22Rv1 (cell line): ENCODE data around the gene KIF12.

Experiments used
- H3K27ac ChIP-seq: fragments of 450-650 bp; 2 replicates; pipeline ENCODE4 v1.5.1; 2017
- ZFX ChIP-seq: fragments of 450-650 bp; IDR thresholded peaks from 2 replicates; pipeline ENCODE4 v1.6.1; 2017; ENCODE audit warnings: antibody characterized with exemption, borderline replicate concordance
- TF ChIP-seq, protein P1 (sequence below): fragments of 450-650 bp; IDR thresholded peaks from 2 replicates; pipeline ENCODE4 v1.5.1; 2017; ENCODE audit warnings: mild to moderate bottlenecking

Gene KIF12

DNA sequence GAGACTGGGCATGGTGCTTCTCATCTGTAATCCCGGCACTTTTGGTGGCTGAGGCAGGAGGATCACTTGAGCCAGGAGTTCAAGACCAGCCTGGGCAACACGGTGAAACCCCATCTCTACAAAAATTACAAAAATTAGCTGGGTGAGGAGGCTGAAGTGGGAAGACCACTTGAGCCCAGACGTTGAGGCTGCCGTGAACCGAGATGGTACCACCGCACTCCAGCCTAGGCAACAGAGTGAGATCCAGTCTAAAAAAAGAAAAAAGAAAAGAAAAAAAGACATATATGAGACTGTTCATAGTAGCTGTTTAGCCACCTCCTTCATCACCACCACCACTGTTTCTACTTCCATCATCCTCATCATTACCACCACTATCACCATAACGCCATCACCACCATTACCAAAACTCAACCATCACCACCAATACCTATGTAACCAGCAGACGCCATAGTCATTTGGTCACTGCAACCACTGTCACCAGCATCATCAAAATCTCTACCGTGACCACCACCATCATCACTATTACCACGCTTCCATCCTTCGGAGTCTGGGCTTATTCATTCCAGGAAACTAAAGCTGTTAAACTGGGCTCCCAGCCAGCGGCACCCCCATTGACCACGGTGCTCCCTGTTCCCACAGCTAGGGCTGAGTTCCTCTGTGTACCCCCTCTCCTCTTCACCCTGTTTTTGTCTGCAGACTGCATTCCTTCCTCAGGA is 8.4 kb upstream of the KIF12 start:
- TF ChIP-seq, protein P1, sequence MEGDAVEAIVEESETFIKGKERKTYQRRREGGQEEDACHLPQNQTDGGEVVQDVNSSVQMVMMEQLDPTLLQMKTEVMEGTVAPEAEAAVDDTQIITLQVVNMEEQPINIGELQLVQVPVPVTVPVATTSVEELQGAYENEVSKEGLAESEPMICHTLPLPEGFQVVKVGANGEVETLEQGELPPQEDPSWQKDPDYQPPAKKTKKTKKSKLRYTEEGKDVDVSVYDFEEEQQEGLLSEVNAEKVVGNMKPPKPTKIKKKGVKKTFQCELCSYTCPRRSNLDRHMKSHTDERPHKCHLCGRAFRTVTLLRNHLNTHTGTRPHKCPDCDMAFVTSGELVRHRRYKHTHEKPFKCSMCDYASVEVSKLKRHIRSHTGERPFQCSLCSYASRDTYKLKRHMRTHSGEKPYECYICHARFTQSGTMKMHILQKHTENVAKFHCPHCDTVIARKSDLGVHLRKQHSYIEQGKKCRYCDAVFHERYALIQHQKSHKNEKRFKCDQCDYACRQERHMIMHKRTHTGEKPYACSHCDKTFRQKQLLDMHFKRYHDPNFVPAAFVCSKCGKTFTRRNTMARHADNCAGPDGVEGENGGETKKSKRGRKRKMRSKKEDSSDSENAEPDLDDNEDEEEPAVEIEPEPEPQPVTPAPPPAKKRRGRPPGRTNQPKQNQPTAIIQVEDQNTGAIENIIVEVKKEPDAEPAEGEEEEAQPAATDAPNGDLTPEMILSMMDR, result no peak
- TF ChIP-seq ZFX, result no peak
- H3K27ac ChIP-seq, result no peak overlapping the region

DNA sequence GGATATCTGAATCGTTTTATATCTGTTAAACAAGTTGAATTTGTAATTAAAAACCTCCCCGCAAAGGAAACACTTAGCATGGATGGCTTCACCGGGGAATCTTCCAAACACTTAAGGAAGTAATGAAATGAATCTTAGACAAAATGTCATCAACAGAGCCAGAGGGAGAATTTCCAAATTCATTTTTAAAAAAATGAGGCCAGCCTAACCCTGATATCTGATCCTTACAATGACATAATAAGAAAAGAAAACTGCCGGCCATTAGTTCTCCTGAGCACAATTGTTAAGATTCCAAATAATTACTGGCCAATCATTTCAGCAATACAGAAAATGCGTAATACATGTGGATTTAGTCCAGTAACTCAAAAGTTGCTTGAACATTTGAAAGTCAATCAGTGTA is 6.1 kb upstream of the KIF12 start:
- TF ChIP-seq ZFX, result no peak
- TF ChIP-seq, protein P1, result no peak
- H3K27ac ChIP-seq, result no peak overlapping the region

DNA sequence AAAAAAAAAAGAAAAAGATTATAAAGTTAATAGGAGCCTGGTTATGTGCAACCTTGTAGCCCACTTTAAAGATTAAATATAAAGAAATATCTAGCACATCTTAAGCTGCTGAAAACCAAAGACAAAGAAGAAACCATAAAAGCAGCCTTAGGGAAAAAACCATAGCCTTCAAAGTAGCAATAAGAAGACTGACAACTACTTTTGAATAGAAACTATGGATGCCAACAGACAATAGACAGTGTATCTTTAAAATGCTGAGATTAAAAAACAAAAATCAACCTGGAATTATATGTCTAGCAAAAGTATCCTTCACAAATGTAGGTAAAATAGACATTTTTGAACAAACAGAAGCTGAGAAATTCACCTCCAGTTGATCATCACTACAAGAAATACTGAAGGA is 3.4 kb upstream of the KIF12 start:
- TF ChIP-seq ZFX, result no peak
- TF ChIP-seq, protein P1, result no peak
- H3K27ac ChIP-seq, result no peak overlapping the region

DNA sequence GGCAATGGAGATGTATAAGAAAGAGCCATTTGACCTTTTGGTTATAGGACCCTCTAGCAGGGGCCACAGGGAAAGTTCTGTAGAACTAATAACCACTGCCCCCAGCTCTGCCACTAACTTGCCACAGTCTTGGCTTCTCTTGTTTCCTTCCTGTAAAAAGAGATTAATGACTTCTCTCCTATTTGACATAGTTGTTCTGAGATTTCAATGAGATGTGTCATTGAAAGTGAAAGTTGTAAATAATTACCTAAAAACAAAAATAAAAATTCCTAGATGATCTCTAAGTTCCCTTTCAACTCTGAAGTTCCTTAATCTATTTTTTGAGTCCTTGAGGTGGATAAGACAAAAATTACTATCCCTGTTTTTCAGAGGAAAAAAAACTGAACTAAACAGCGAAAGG is 1.4 kb upstream of the KIF12 start:
- TF ChIP-seq, protein P1, result no peak
- TF ChIP-seq ZFX, result no peak
- H3K27ac ChIP-seq, result peak overlapping the region; percentile 87

DNA sequence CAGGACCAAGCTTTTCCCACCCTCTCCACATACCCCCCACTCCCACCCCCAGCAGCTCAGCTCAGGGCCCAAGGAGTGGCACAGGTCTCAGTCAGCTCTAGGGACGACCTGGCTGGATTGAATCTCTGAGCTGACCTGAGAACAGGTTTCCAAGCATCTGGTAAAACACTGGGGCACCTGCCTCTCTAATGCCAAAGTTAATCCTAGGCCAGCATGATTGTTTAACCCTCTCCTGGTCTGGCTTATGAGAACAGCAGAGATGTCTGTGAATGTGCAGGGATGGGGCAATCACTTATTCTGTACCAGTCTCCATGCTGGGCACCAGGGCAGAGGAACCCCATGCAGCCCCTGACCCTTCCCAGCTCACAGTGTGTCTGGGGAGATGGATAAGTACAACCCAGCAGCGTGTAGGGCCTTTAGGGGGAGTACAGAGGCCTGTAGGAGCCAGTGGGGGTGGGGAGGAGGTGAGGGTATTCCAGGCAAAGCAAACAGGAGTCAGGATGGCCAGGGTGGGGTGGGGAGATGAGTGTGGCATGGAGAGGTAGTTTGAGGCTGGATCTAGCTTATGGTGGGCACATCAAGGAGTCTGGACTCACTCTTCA is 678 bp upstream of the KIF12 start:
- TF ChIP-seq ZFX, result no peak
- TF ChIP-seq, protein P1, result no peak
- H3K27ac ChIP-seq, result peak overlapping the region; percentile 87

DNA sequence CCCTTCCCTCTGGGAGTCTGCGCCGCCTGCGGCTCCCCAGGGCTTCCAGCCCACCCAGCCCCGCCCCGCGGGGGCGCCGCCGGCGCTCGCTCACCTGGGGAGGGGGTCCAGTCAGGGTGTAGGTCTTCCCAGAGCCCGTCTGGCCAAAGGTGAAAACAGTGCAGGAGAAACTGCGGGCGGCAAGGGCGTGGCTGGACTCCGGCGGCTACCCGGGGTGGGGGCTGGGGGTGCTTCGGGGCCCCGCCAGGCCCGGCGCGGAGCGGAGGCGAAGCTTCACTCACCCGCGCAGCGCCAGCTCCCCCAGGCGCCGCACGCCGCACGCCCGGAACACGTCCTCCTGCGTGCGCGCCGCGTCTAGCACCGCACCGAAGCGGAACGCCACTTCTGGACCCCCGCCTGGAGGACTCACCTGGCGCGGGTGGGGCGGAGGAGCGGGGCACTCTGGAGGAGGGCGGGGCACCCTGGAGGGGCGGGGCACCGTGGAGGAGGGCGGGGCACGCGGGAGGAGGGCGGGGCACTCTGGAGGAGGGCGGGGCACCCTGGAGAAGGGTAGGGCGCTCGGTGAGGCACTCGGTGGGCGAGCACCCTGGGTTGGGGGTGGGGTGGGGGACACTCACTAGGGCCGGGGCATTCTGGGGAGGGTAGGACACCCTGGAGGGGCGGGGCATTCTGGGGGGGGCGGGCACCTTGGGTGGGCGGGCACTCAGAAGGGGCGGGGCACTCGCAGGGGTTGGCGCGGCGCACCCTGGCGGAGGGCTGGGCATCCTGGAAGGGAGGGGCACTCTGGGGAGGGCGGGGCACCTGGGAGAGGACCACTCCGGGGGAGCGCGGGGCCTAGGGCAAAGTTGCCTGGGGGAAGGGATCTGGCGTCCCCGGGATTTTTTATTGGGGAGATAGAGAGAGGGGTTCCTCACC is 814 bp downstream of the KIF12 start:
- H3K27ac ChIP-seq, result peak overlapping the region; percentile 87
- TF ChIP-seq, protein P1, result peak; percentile 3; the same call in 1 of the 2 replicates
- TF ChIP-seq ZFX, result no peak
